HG03135 (cell line): ENCODE data around the gene NDUFS3.
"Not testable (repeated sequence)": the region's sequence is repeated elsewhere in the genome, so short reads cannot be mapped to it uniquely, and the experiment has no call there.

Experiments used
- ATAC-seq: cut with Tn5 transposase; IDR thresholded peaks from one replicate; pipeline ENCODE4 v1.9.1; 2021; ENCODE audit warnings: mild to moderate bottlenecking, moderate library complexity; ENCODE audit not compliant: unreplicated experiment

Gene NDUFS3

GRCh38 chr11:47578524-47579494 is at the start of gene NDUFS3, which contains the start of gene KBTBD4:
Gene NDUFS3, plus strand, starts transcription at chr11:47579074. Its CDS starts 18 bp downstream, at chr11:47579092.
Gene KBTBD4, minus strand, starts transcription at chr11:47578970. Its CDS starts 19 bp downstream, at chr11:47578951.
- peak; percentile 88 for ATAC-seq

- ATAC-seq = no peak
Observed at GRCh38 chr11:47529951-47530350, 48.9 kb upstream of the NDUFS3 start.

GRCh38 chr11:47530721-47531120 is 48.2 kb upstream of the NDUFS3 start:
- ATAC-seq = not testable (repeated sequence)

- no peak for ATAC-seq
Observed at GRCh38 chr11:47531666-47532065, 47.2 kb upstream of the NDUFS3 start.

- no peak for ATAC-seq
Observed at GRCh38 chr11:47532597-47533213, 46.2 kb upstream of the NDUFS3 start.

GRCh38 chr11:47533690-47534151 is 45.2 kb upstream of the NDUFS3 start:
- no peak for ATAC-seq

- ATAC-seq = no peak
Observed at GRCh38 chr11:47534704-47535251, 44.1 kb upstream of the NDUFS3 start.

GRCh38 chr11:47536915-47537314 is 42.0 kb upstream of the NDUFS3 start:
- no peak for ATAC-seq

- ATAC-seq = no peak
Observed at GRCh38 chr11:47538741-47539565, 39.9 kb upstream of the NDUFS3 start.

- ATAC-seq = no peak
Observed at GRCh38 chr11:47539681-47540039, 39.2 kb upstream of the NDUFS3 start.

GRCh38 chr11:47541070-47541469 is 37.8 kb upstream of the NDUFS3 start:
- no peak for ATAC-seq

- no peak for ATAC-seq
Observed at GRCh38 chr11:47545298-47545697, 33.6 kb upstream of the NDUFS3 start.

- ATAC-seq = not testable (repeated sequence)
Observed at GRCh38 chr11:47546274-47546673, 32.6 kb upstream of the NDUFS3 start.

GRCh38 chr11:47550288-47551047 is 28.4 kb upstream of the NDUFS3 start:
- no peak for ATAC-seq

GRCh38 chr11:47551086-47551485 is 27.8 kb upstream of the NDUFS3 start:
- no peak for ATAC-seq

GRCh38 chr11:47552056-47552565 is 26.8 kb upstream of the NDUFS3 start:
- ATAC-seq = no peak

- ATAC-seq = peak; percentile 90
Observed at GRCh38 chr11:47552566-47553405, 26.1 kb upstream of the NDUFS3 start, which contains the start of gene CELF1. Gene CELF1, minus strand, starts transcription at chr11:47553132. Its CDS starts 53,609 bp downstream, at chr11:47499523.

- peak; percentile 18 for ATAC-seq
Observed at GRCh38 chr11:47553406-47553743, 25.5 kb upstream of the NDUFS3 start.

- ATAC-seq = not testable (repeated sequence)
Observed at GRCh38 chr11:47557004-47557403, 21.9 kb upstream of the NDUFS3 start.
